Stomach (tissue), 4 donors: Measurements from ENCODE around the gene CEP57.

Experiments
- CTCF ChIP-seq, 7 experiments: fragments of 450-650 bp in 4 of 7; fragments of 200-600 bp in 3 of 7; sonication (generic) in 3 of 7; IDR thresholded peaks; one replicate each; pipeline ENCODE4 v1.5.1; 2016 to 2019; ENCODE audit warnings: antibody characterized with exemption in 7 of 7, control low read depth in 2 of 7, mild to moderate bottlenecking in 1 of 7
- EP300 ChIP-seq: sonication (generic); formaldehyde crosslinking; IDR thresholded peaks from one replicate; pipeline ENCODE4 v1.6.1; 2017; ENCODE audit warnings: antibody characterized with exemption
- POLR2A ChIP-seq, 4 donors: fragments of 450-650 bp; IDR thresholded peaks; one replicate each; pipeline ENCODE4 v1.6.1; 2016; ENCODE audit warnings: antibody characterized with exemption in 4 of 4, control low read depth in 2 of 4, mild to moderate bottlenecking in 1 of 4, moderate library complexity in 1 of 4
- POLR2AphosphoS5 ChIP-seq, 3 donors: sonication (generic); formaldehyde crosslinking; IDR thresholded peaks; one replicate each; pipeline ENCODE4 v1.6.1; 2016; ENCODE audit warnings: antibody characterized with exemption in 3 of 3

- no peak for TF ChIP-seq POLR2AphosphoS5 (IDR thresholded peaks at IDR 0.05)
- TF ChIP-seq POLR2A (IDR thresholded peaks at IDR 0.05): no peak
- TF ChIP-seq CTCF (IDR thresholded peaks at IDR 0.05): no peak
- no peak for TF ChIP-seq EP300
Measured at GRCh38 chr11:95750101-95750500, 40.2 kb upstream of the CEP57 start.
